Measurements from ENCODE around the gene ETS1.

Gene ETS1

DNA sequence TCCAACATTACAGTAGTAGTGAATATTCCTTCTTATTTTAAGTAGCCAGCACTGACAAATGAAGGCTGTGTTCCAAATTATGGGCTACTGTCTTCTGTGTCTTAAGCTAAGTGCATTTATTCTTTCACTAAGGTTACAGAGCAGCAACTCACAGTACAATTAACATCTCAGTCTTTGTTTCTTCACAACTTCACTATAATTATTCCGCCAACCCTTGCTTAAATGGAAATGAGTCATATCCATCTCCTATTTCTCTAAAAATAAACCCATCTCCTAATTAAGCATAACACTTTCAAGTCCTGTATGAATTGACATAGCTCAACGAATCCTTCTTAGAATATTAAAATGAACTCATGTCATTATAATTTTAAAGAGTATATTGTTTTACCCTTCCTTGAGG, 6.7 kb downstream of the ETS1 start:
- no peak overlapping the region for H3K4me3 ChIP-seq (ENCODE audit: low read depth, low read length)
- no peak for DNase-seq (ENCODE audit: low read depth)
- TF ChIP-seq, protein P1, sequence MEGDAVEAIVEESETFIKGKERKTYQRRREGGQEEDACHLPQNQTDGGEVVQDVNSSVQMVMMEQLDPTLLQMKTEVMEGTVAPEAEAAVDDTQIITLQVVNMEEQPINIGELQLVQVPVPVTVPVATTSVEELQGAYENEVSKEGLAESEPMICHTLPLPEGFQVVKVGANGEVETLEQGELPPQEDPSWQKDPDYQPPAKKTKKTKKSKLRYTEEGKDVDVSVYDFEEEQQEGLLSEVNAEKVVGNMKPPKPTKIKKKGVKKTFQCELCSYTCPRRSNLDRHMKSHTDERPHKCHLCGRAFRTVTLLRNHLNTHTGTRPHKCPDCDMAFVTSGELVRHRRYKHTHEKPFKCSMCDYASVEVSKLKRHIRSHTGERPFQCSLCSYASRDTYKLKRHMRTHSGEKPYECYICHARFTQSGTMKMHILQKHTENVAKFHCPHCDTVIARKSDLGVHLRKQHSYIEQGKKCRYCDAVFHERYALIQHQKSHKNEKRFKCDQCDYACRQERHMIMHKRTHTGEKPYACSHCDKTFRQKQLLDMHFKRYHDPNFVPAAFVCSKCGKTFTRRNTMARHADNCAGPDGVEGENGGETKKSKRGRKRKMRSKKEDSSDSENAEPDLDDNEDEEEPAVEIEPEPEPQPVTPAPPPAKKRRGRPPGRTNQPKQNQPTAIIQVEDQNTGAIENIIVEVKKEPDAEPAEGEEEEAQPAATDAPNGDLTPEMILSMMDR (IDR thresholded peaks at IDR 0.05; ENCODE audit: control insufficient read depth, extremely low read depth, insufficient read depth) = no peak

DNA sequence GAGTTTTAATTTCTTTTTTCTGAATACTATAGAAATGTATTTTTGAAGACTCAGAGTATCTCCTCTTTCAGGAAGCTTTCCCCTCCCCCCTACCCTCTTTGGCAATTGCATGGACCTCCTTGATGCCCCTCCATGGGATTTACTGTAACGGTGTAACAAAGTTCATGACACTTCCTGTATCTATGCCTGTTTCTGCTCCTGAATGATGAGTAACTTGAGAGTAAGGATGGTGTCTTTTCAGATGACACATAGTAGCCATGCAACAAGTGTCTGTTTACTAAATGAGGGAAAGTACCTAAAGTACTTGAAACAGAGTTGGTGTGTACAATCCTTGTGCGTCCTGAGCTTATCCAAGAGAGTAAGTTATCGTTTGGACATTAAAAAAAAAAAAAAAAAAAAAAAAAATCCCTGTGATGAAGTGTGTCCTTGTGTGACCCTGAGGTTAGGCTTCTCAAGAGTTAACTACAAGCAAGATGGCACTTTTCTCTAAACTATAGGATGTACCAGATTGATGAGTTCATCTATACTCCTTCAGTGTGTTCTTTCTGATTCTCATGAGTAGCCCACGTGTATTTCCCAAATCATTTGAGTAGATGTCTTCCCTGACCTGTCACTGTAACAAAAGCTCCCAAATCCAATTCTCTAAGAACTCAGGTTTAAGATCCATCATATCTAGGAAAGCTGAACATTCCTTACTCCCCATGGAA, 7.4 kb downstream of the ETS1 start:
- DNase-seq (ENCODE audit: low read depth) = no peak
- TF ChIP-seq, protein P1 (IDR thresholded peaks at IDR 0.05; ENCODE audit: control insufficient read depth, extremely low read depth, insufficient read depth) = no peak

DNA sequence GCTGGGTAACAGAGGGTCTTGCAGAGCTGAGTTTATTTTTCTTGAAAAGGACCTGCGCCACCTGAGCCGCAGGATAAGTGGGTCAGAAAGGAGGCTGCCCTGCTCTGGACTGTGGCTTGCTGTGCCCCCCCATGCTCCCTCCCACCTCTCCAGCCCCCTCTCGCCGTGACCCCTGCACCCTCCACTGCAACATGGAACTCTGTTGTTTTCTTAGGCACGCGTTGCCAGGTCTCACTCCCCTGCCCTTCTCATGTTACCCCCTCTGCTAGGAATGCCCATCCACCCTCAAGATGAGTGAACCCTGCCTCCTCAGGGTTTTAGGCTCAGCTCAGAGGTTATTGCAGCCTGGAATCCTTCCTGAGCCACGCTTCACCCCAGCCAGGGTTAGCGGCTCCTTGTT, 10.8 kb downstream of the ETS1 start:
- no peak overlapping the region for H3K4me3 ChIP-seq (ENCODE audit: low read depth, low read length)
- TF ChIP-seq, protein P1 (IDR thresholded peaks at IDR 0.05; ENCODE audit: control insufficient read depth, extremely low read depth, insufficient read depth) = no peak
- DNase-seq (ENCODE audit: low read depth) = no peak

More for the DNA sequence above, 7.4 kb downstream of the ETS1 start:
- H3K4me3 ChIP-seq (ENCODE audit: low read depth, low read length) = no peak overlapping the region

DNA sequence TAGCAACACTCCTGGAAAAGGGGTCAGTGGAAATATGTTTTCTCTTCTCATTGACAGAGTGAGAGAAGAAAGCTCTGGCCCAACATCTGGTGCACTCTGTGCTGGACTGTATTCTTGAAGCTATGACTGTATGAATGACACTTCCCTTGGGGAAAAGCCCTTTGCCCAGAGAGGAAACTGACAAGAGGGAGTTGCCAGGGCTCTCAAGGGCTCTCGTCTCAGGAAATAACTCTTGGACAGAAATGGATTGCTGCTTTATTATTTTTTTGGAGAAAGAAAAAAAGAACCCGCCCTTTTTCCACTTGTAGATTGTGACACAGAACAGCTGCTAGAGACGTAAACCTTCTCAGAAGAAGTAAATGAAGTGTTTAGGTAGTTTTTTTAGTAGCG, 11.4 kb downstream of the ETS1 start:
- no peak for DNase-seq (ENCODE audit: low read depth)
- H3K4me3 ChIP-seq (ENCODE audit: low read depth, low read length) = no peak overlapping the region
- TF ChIP-seq, protein P1 (IDR thresholded peaks at IDR 0.05; ENCODE audit: control insufficient read depth, extremely low read depth, insufficient read depth) = no peak

DNA sequence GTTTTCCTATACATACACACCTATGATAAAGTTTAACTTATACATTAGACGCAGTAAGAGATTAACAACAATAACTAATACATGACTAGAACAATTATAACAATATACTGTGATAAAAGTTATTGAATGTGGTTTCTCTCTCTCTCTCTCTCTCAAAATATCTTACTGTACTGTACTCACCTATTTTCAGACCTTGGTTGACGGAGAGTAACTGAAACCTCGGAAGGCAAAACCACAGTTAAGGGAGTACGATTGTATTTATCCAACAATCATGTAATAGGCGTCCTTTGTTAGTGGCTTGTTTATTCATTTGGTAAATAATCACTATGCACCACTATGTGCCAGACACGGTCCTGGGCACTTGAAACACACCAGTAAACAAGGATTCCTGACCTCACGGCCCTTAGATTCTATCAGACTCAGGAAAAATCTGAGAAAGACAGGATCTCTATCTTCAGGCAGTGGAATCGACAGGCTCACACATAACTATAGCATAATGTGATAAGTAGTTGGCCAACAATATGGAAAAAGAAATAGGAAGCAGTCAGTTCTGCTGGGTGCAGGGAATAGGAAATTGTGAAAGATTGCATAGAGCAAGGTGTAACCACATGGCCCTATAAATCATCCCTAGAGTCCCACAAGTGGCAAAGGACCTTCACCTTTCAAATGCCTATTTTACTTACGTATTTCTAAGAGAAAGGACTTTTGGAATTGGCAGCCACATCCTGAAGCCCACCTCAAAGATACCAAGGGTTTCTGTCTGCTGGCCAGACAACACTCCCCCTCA, 12.0 kb downstream of the ETS1 start:
- DNase-seq (ENCODE audit: low read depth) = no peak
- no peak overlapping the region for H3K4me3 ChIP-seq (ENCODE audit: low read depth, low read length)
- TF ChIP-seq, protein P1 (IDR thresholded peaks at IDR 0.05; ENCODE audit: control insufficient read depth, extremely low read depth, insufficient read depth) = no peak

DNA sequence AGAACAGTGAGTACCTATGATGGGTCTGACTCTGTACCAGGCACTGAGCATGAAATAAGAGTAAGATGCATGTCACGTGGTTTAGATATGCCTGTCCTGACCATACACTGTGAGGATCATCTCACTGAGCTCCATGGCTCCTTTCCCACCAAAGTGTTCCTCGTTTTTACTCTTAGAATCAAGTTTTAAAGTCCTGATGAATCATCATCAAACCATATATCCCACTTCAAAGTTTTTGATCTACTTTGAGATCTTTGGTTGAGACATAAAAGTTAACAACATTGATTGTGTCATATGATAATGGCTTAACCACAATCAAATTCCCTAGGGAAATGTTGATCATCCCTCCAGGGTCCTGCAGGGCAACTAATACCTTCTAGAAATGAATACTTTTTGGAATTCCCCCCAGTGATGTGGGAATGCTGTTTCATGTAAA, 12.8 kb downstream of the ETS1 start:
- no peak for DNase-seq (ENCODE audit: low read depth)
- TF ChIP-seq, protein P1 (IDR thresholded peaks at IDR 0.05; ENCODE audit: control insufficient read depth, extremely low read depth, insufficient read depth) = no peak
- no peak overlapping the region for H3K4me3 ChIP-seq (ENCODE audit: low read depth, low read length)

Measured in LNCaP clone FGC (cell line).